H1 (cell line): ENCODE measurements around the gene MMAB.

Experiments
- ATF2 ChIP-seq: IDR thresholded peaks from 2 replicates; pipeline ENCODE4 v1.6.1; 2012; ENCODE audit warnings: low read length, inconsistent platforms
- ATF3 ChIP-seq: IDR thresholded peaks from 2 replicates; pipeline ENCODE4 v1.6.1; 2011; ENCODE audit warnings: low read depth, mild to moderate bottlenecking, low read length; ENCODE audit not compliant: insufficient read depth
- CTCF ChIP-seq, 3 experiments: IDR thresholded peaks; 1 replicate in 2 of 3; 2 replicates in 1 of 3; pipeline versions ENCODE4 v1.5.1 to v1.6.1; 2011; ENCODE audit warnings: low read length in 3 of 3, mild to moderate bottlenecking in 3 of 3, inconsistent platforms in 2 of 3, low read depth in 1 of 3, moderate library complexity in 1 of 3; ENCODE audit not compliant: insufficient read depth in 1 of 3; ENCODE audit errors: control extremely low read depth in 1 of 3
- GABPA ChIP-seq: IDR thresholded peaks from 2 replicates; pipeline ENCODE4 v1.6.1; 2011; ENCODE audit warnings: mild to moderate bottlenecking, low read length, moderate library complexity, borderline replicate concordance; ENCODE audit not compliant: insufficient read depth
- JUN ChIP-seq: IDR thresholded peaks from 2 replicates; pipeline ENCODE4 v1.6.1; 2011; ENCODE audit warnings: low read depth, mild to moderate bottlenecking, improper control_type of control experiment, low read length
- MAX ChIP-seq: IDR thresholded peaks from 2 replicates; pipeline ENCODE4 v1.6.1; 2012; ENCODE audit warnings: inconsistent platforms
- POLR2A ChIP-seq, 2 experiments: IDR thresholded peaks; 1 replicate in 1 of 2; 2 replicates in 1 of 2; pipeline ENCODE4 v1.6.1; 2011; ENCODE audit warnings: low read depth in 2 of 2, low read length in 2 of 2, mild to moderate bottlenecking in 2 of 2; ENCODE audit errors: control extremely low read depth in 1 of 2
- SP1 ChIP-seq: IDR thresholded peaks from 2 replicates; pipeline ENCODE4 v1.6.1; 2011; ENCODE audit warnings: low read depth, low read length
- TAF7 ChIP-seq: optimal IDR thresholded peaks from 2 replicates; pipeline ENCODE3; 2011; ENCODE audit warnings: low read depth, mild to moderate bottlenecking, inconsistent platforms, low read length, moderate library complexity, borderline replicate concordance
- TBP ChIP-seq: IDR thresholded peaks from 2 replicates; pipeline ENCODE4 v1.6.1; 2011; ENCODE audit warnings: low read depth, low read length, improper control_type of control experiment
- USF2 ChIP-seq: IDR thresholded peaks from 2 replicates; pipeline ENCODE4 v1.6.1; 2011; ENCODE audit warnings: low read length, improper control_type of control experiment

- TF ChIP-seq TAF7 (no peak), CTCF (IDR thresholded peaks at IDR 0.05; ENCODE audit: control extremely low read depth in 1 of 3, insufficient read depth in 1 of 3, low read depth in 1 of 3, low read length in 3 of 3) (no peak), ATF3 (no peak), ATF2 (no peak), JUN (no peak), MAX (no peak), POLR2A (IDR thresholded peaks at IDR 0.05; ENCODE audit: control extremely low read depth in 1 of 2, low read depth in 2 of 2, low read length in 2 of 2) (no peak), GABPA (no peak), USF2 (no peak), SP1 (no peak), TBP (no peak)
Measured at GRCh38 chr12:109510196-109510595, 63.1 kb downstream of the MMAB start.
